ENCODE results near the gene SLAIN1.

The SLAIN1 gene

DNA sequence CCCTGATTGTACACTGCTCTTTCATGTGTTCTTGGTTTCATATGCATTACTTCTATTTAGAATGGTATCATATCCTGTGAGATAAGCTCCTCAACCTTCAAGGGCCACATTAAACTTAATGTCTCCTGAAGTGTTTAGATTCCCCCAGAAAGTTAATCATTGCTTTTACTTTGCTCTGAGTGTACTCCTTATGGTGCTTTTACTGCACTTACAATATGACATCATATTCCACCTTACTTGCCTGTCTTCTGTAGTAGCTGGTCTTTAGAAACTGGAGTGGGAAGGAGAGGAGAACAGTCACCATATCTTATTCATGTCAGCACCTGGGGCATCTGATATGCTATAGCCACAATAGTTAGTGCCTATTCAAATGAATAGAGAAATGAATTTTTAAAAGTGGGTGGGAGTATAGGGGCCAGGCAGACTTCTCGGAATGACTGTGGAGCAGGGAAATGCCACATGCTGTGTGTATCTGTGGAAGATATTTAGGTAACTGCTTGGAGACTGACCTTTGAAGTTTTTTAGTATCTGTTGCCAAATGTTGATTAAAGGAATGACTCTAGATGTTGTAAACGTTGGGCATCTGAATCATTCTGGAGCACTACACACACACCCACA is 40.2 kb downstream of the SLAIN1 start:
- no peak for DNase-seq
- H3K27ac ChIP-seq, result no peak overlapping the region
- in situ Hi-C loops (cut with HindIII; ENCODE audit: low pct_ligation_motif_present, low sequenced_read_pairs), result no loop called here
- no peak overlapping the region for H3K4me3 ChIP-seq (ENCODE audit: low read depth, low read length)
- H3K36me3 ChIP-seq (replicated peaks), result no peaks in the 10 kb centered on the region
- TF ChIP-seq, protein P1, sequence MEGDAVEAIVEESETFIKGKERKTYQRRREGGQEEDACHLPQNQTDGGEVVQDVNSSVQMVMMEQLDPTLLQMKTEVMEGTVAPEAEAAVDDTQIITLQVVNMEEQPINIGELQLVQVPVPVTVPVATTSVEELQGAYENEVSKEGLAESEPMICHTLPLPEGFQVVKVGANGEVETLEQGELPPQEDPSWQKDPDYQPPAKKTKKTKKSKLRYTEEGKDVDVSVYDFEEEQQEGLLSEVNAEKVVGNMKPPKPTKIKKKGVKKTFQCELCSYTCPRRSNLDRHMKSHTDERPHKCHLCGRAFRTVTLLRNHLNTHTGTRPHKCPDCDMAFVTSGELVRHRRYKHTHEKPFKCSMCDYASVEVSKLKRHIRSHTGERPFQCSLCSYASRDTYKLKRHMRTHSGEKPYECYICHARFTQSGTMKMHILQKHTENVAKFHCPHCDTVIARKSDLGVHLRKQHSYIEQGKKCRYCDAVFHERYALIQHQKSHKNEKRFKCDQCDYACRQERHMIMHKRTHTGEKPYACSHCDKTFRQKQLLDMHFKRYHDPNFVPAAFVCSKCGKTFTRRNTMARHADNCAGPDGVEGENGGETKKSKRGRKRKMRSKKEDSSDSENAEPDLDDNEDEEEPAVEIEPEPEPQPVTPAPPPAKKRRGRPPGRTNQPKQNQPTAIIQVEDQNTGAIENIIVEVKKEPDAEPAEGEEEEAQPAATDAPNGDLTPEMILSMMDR (IDR thresholded peaks at IDR 0.05; ENCODE audit: low read depth, low read length, missing control alignments), result no peak
- H3K27me3 ChIP-seq (replicated peaks), result no peaks in the 10 kb centered on the region

DNA sequence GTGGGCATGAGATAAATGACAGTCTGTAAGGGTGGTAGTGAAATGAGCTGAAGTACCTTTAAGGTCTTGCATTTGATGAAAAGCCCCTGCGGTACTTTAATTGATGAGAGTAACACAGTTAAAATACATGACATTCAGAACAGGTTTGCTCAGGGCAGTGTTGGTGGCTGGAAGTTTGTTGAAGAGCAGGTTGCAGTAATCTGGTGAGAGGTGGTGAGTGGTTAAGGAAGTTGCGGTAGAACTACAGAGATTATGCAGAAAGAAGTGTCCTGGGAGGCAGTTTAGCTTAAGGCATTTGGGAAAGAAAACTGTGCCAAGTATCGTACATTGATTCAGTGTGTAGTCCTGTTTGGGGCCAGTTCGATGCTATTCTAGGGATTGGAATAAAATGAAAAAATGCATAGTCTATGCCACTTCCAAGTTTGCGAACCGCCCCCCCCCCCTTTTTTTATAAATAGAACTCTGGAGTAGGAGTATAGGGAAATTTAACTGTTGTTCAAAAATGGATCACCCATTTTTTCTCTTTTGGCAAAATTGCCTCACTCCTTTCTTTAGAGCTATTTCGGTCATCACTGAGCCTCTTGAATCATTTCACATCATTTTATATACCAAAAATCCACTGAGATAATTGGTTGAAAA is 42.7 kb downstream of the SLAIN1 start:
- in situ Hi-C loops (cut with HindIII; ENCODE audit: low pct_ligation_motif_present, low sequenced_read_pairs), result no loop called here
- no peaks in the 10 kb centered on the region for H3K27me3 ChIP-seq (replicated peaks)
- H3K27ac ChIP-seq, result no peak overlapping the region
- TF ChIP-seq, protein P1 (IDR thresholded peaks at IDR 0.05; ENCODE audit: low read depth, low read length, missing control alignments), result no peak
- no peak for DNase-seq
- no peaks in the 10 kb centered on the region for H3K36me3 ChIP-seq (replicated peaks)
- no peak overlapping the region for H3K4me3 ChIP-seq (ENCODE audit: low read depth, low read length)

DNA sequence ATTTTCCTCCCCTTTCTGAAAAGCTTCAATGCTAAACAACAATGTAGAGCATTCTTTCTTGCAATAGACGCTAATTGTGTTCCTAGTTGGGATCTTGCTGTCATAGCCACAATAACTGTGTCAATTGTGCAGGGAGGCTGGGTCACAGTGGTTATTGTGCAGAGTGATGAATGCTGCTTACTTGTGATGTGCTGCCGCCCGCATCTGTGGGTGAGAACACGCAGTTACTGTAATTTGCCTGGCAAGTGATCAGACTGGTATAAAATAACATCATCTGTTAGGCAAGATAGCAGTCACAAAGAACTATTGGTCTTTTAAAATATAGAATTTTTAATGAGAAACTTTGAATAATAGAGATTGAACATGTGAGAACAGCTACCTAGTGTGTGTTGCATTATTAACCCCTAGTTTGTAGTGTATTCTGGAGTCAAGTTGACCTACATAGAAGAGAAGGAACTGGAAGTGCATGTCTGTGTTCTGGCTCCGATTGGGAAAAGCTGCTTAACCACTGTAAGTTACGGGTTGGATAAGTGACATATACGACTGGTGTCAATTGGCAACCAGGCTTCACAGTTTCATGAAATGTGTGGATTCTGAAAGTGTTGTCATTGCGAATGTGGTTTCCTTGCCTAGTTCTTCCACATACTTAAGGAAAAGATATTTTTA is 43.6 kb downstream of the SLAIN1 start:
- H3K36me3 ChIP-seq (replicated peaks), result no peaks in the 10 kb centered on the region
- TF ChIP-seq, protein P1 (IDR thresholded peaks at IDR 0.05; ENCODE audit: low read depth, low read length, missing control alignments), result no peak
- H3K4me3 ChIP-seq (ENCODE audit: low read depth, low read length), result no peak overlapping the region
- no peak for DNase-seq
- in situ Hi-C loops (cut with HindIII; ENCODE audit: low pct_ligation_motif_present, low sequenced_read_pairs), result no loop called here
- no peak overlapping the region for H3K27ac ChIP-seq
- no peaks in the 10 kb centered on the region for H3K27me3 ChIP-seq (replicated peaks)

DNA sequence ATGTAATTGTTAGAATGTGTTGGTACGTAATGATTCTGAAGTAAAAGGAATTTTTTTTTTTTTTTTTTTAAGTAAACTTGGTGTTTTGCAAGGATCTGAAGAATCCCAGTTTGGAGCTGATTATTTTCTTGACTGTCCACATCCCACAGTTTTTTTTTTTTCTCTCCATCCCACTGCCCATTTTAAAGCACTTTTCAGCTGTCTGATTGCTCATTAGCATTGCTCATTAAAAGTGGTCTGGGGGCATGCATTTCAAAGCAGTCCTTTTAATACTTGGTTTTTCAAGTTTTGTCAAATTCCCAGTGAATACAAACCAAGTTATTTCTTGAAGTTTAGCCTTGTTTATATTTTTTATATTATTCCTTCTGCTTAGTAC is 44.1 kb downstream of the SLAIN1 start:
- H3K36me3 ChIP-seq (replicated peaks), result no peaks in the 10 kb centered on the region
- no peak overlapping the region for H3K27ac ChIP-seq
- TF ChIP-seq, protein P1 (IDR thresholded peaks at IDR 0.05; ENCODE audit: low read depth, low read length, missing control alignments), result no peak
- no peaks in the 10 kb centered on the region for H3K27me3 ChIP-seq (replicated peaks)
- in situ Hi-C loops (cut with HindIII; ENCODE audit: low pct_ligation_motif_present, low sequenced_read_pairs), result no loop called here
- H3K4me3 ChIP-seq (ENCODE audit: low read depth, low read length), result no peak overlapping the region
- DNase-seq, result no peak

DNA sequence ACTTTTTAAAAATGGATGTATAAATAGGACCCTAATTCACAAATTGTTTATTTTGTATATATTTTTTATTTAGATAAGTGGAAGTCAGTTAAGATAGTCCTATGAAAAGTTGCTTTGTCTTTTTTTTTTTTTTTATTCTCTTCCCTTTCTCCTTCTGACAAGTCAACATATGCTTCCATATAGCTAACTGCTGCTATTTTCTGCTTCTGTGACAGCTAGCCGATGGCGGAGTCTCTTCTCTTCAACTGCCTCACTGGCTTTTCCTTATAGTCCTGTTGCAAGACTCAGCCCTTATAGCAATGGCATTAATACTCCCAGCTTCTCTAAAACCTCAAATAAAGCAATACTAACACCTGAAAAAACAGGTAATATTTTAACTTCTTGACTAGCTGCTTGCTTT is 45.3 kb downstream of the SLAIN1 start:
- in situ Hi-C loops (cut with HindIII; ENCODE audit: low pct_ligation_motif_present, low sequenced_read_pairs), result no loop called here
- no peaks in the 10 kb centered on the region for H3K27me3 ChIP-seq (replicated peaks)
- DNase-seq, result no peak
- H3K4me3 ChIP-seq (ENCODE audit: low read depth, low read length), result no peak overlapping the region
- TF ChIP-seq, protein P1 (IDR thresholded peaks at IDR 0.05; ENCODE audit: low read depth, low read length, missing control alignments), result no peak
- H3K36me3 ChIP-seq (replicated peaks), result no peaks in the 10 kb centered on the region
- H3K27ac ChIP-seq, result no peak overlapping the region

Measured in brain microvascular endothelial cell (primary cell).